OCI-LY1 (cell line): ENCODE data around the gene MCAT.

Source experiments
- CTCF ChIP-seq: fragments of 200-600 bp; sonication (generic), shearing (Covaris generic); IDR thresholded peaks from 2 replicates; pipeline ENCODE4 v1.5.1; 2017; ENCODE audit warnings: mild to moderate bottlenecking, antibody characterized with exemption, low read length, moderate library complexity, mixed read lengths
- EZH2 ChIP-seq: fragments of 200-600 bp; sonication (generic), shearing (Covaris generic); IDR thresholded peaks from 2 replicates; pipeline ENCODE4 v1.8.0; 2017; ENCODE audit warnings: borderline replicate concordance, mixed run types, mild to moderate bottlenecking, antibody characterized with exemption, low read length, moderate library complexity, mixed read lengths

- TF ChIP-seq EZH2: no peak
- TF ChIP-seq CTCF: no peak
Measured at GRCh38 chr22:43160497-43161126, 17.4 kb upstream of the MCAT start.
